HEK293T (cell line): ENCODE results near the gene ALLC.

Experiments used
- CTCF ChIA-PET: fragments of 350-600 bp; formaldehyde crosslinking; extraction: SDS; loops from one replicate; lab custom pipeline; 2021; ENCODE audit warnings: antibody characterized with exemption, inconsistent platforms; lab: Yijun Ruan, JAX
- POLR2A ChIA-PET: fragments of 350-600 bp; formaldehyde crosslinking; extraction: SDS; loops from one replicate; lab custom pipeline; 2020; ENCODE audit warnings: antibody characterized with exemption, inconsistent platforms; lab: Yijun Ruan, JAX
- DNase-seq: peaks from one replicate; pipeline ENCODE4 v3.0.0; 2012; ENCODE audit warnings: mixed read lengths; ENCODE audit errors: extremely low spot score
- ARNT ChIP-seq: fragments of 450-650 bp; IDR thresholded peaks from 2 replicates; pipeline ENCODE4 v1.6.1; 2017; ENCODE audit warnings: mild to moderate bottlenecking
- BHLHE40 ChIP-seq: fragments of 450-650 bp; IDR thresholded peaks from 2 replicates; pipeline ENCODE4 v1.6.1; 2016; ENCODE audit warnings: mild to moderate bottlenecking, moderate library complexity, borderline replicate concordance
- CTBP1 ChIP-seq: fragments of 450-650 bp; IDR thresholded peaks from 2 replicates; pipeline ENCODE4 v1.6.1; 2016; ENCODE audit warnings: borderline replicate concordance
- ELF4 ChIP-seq: fragments of 450-650 bp; IDR thresholded peaks from 2 replicates; pipeline ENCODE4 v1.6.1; 2017; ENCODE audit warnings: antibody characterized with exemption
- FOXA1 ChIP-seq: fragments of 450-650 bp; IDR thresholded peaks from 2 replicates; pipeline ENCODE4 v1.6.1; 2016; ENCODE audit warnings: mild to moderate bottlenecking
- FOXK2 ChIP-seq: fragments of 450-650 bp; IDR thresholded peaks from 2 replicates; pipeline ENCODE4 v1.6.1; 2016; ENCODE audit warnings: mild to moderate bottlenecking
- FOXM1 ChIP-seq: fragments of 450-650 bp; IDR thresholded peaks from 2 replicates; pipeline ENCODE4 v1.6.1; 2017; ENCODE audit warnings: mild to moderate bottlenecking, borderline replicate concordance
- HDGF ChIP-seq: fragments of 450-650 bp; IDR thresholded peaks from 2 replicates; pipeline ENCODE4 v1.6.1; 2017; ENCODE audit warnings: antibody characterized with exemption, borderline replicate concordance
- L3MBTL2 ChIP-seq: fragments of 450-650 bp; conservative IDR thresholded peaks from 2 replicates; pipeline ENCODE4 v1.6.1; 2016; ENCODE audit warnings: mild to moderate bottlenecking
- LEF1 ChIP-seq: fragments of 450-650 bp; IDR thresholded peaks from 2 replicates; pipeline ENCODE4 v1.6.1; 2017; ENCODE audit warnings: mild to moderate bottlenecking, borderline replicate concordance
- NFRKB ChIP-seq: fragments of 450-650 bp; IDR thresholded peaks from 2 replicates; pipeline ENCODE4 v1.6.1; 2016; ENCODE audit warnings: mild to moderate bottlenecking, moderate library complexity
- SP1 ChIP-seq: fragments of 450-650 bp; IDR thresholded peaks from 2 replicates; pipeline ENCODE4 v1.6.1; 2017
- SUZ12 ChIP-seq: fragments of 450-650 bp; IDR thresholded peaks from 2 replicates; pipeline ENCODE4 v1.6.1; 2016; ENCODE audit warnings: mild to moderate bottlenecking
- TARDBP ChIP-seq: fragments of 450-650 bp; IDR thresholded peaks from 2 replicates; pipeline ENCODE4 v1.6.1; 2016
- ZNF384 ChIP-seq: fragments of 450-650 bp; IDR thresholded peaks from 2 replicates; pipeline ENCODE4 v1.6.1; 2016
- TF ChIP-seq, protein P1 (sequence below): fragments of 450-650 bp; IDR thresholded peaks from 2 replicates; pipeline ENCODE4 v1.6.1; 2016

ALLC gene

DNA sequence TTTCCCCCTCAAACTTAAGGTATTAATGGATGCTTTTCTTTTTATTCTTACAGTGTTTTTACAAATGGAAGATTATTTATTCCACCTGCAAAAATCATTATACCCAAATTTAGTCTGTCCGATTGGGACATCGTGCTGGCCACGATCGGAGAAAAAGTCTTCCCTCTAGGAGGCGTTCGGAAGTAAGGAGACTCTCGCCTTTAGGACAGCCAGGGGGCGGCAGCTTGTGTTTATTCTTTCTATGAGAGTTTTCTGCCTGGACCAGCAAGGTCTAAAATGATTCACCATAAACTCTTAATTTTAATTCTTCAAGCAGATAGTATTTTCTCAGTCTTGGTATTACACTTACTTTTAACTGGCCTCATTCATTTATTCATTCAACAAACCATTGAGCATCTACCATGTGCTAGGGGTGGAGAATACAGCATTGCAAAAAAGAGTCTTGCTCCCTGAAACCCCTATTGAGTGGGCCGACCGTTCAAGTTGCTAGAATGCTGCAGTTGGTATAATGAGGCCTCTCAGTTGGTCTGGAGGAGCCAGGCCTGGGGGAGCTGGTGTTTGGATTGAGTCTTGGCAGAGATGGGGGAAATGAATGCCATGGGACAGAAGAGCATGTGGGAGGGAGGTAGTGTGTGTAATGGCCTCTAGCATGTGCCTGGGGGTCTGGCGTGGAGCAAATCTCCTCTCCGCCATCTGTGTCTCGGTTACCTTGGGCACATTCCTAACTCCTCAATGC lies 84.0 kb downstream of the ALLC start:
- ChIA-PET CTCF (no interaction called here), POLR2A (no interaction called here)
- TF ChIP-seq CTBP1: no peak
- no peak for TF ChIP-seq ELF4
- TF ChIP-seq ZNF384: no peak
- TF ChIP-seq L3MBTL2: no peak
- no peak for TF ChIP-seq TARDBP
- TF ChIP-seq NFRKB: no peak
- TF ChIP-seq HDGF: no peak
- no peak for TF ChIP-seq FOXA1
- TF ChIP-seq, protein P1, sequence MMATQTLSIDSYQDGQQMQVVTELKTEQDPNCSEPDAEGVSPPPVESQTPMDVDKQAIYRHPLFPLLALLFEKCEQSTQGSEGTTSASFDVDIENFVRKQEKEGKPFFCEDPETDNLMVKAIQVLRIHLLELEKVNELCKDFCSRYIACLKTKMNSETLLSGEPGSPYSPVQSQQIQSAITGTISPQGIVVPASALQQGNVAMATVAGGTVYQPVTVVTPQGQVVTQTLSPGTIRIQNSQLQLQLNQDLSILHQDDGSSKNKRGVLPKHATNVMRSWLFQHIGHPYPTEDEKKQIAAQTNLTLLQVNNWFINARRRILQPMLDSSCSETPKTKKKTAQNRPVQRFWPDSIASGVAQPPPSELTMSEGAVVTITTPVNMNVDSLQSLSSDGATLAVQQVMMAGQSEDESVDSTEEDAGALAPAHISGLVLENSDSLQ: no peak
- TF ChIP-seq SUZ12: no peak
- TF ChIP-seq LEF1: no peak
- no peak for TF ChIP-seq FOXM1
- no peak for TF ChIP-seq SP1
- no peak for TF ChIP-seq BHLHE40
- no peak for TF ChIP-seq FOXK2
- no peak for TF ChIP-seq ARNT
- no peak for DNase-seq

DNA sequence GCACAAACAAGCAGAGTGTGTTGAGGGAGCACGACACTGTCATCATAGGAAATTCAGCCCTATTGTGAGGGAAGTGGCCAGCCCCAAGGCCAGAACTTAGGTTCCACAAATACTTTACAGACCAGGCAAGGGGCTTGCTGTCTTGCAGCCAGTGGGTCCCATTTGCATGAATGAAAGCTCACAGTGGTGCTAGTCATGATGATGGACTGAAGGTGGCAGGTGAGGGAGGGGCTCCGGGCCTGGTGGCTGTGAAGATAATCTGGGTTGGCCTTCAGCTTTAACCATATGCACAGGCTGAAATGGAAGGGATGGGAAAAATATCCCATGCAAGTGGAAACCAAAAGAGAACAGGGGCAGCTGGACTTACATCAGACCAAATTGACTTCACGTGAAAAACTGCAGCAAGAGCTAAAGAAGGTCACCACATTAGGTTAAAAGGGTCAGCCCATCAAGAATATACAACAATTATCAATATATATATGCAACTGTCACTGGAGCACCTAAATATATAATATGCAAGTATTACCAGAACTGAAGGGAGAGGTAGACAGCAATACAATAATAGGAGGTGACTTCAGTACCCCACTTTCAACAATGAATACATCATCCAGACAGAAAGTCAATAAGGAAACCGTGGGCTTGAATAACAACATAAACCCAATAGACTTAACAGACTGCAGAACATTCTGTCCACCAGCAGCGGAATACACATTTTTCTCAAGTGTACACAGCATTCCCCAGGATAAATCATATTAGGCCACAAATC lies 84.9 kb downstream of the ALLC start:
- TF ChIP-seq FOXK2 (no peak), NFRKB (no peak), FOXA1 (no peak), ELF4 (no peak), BHLHE40 (no peak), ARNT (no peak), L3MBTL2 (no peak), ZNF384 (no peak), LEF1 (no peak), HDGF (no peak), SP1 (no peak)
- TF ChIP-seq, protein P1: no peak
- ChIA-PET CTCF (no interaction called here), POLR2A (no interaction called here)
- no peak for DNase-seq

DNA sequence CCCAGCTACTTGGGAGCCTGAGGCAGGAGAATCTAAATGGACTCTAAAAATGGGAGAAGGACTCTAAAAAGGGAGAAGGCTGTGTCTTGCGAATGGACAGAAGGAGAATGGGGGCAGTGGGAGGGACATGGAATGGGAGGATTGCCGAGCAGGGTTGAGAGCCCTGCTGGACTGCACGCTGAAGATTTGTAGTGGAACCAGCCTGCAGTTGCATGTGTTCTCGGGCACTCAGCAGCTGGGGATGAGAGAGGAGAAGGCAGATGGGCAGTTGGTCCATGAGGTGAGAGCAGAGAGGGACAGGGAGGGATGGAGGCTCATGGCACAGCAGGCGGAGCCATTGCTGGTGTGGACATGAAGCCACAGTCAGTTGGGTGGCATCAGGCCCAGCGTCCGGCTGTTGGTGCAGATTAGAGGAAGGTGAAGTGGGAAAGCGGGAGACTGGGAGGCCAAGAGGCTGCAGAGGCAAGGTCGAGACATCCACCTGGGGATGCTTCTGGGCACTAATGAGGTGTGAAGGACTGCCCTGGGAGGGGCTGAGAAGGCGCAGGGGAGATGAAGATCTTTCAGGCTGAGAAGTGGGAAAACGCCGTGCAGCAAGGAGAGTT lies 86.1 kb downstream of the ALLC start:
- ChIA-PET POLR2A (no interaction called here), CTCF (no interaction called here)
- DNase-seq: no peak
- TF ChIP-seq FOXM1: no peak
- TF ChIP-seq ARNT: no peak
- TF ChIP-seq TARDBP: no peak
- no peak for TF ChIP-seq BHLHE40
- TF ChIP-seq FOXK2: no peak
- no peak for TF ChIP-seq SUZ12
- no peak for TF ChIP-seq CTBP1
- TF ChIP-seq L3MBTL2: no peak
- TF ChIP-seq, protein P1: no peak
- TF ChIP-seq LEF1: no peak
- no peak for TF ChIP-seq ELF4
- no peak for TF ChIP-seq NFRKB
- no peak for TF ChIP-seq HDGF
- no peak for TF ChIP-seq SP1
- TF ChIP-seq ZNF384: no peak
- no peak for TF ChIP-seq FOXA1

DNA sequence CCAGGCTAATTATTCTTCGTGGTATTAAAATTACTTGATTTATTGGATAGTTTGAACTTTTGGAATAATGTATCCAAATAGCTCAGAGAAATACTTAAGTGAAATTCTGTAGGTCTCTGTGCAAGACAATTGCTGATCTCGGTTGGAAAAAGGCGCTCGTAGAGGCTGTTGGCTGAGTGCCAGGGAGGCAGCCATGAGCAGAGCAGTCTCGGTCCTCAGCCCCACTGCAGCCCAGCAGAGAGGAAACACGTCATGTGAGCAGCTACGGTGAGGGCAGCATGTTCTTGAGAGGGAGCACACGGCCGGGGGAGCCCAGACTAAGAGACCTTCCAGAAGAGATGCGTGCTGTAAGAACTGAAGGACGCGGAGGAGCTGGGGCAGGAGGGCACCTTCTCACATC lies 87.9 kb downstream of the ALLC start:
- POLR2A ChIA-PET: no interaction called here
- DNase-seq: no peak
- TF ChIP-seq SUZ12 (no peak), ARNT (no peak), SP1 (no peak), FOXM1 (no peak), CTBP1 (no peak), ELF4 (no peak), BHLHE40 (no peak), FOXK2 (no peak), HDGF (no peak)
- CTCF ChIA-PET: interaction anchor here (1.0 kb wide), 1 partner anchor 53 kb away, joined by 3 read pairs; no protein-coding TSS in a partner anchor

DNA sequence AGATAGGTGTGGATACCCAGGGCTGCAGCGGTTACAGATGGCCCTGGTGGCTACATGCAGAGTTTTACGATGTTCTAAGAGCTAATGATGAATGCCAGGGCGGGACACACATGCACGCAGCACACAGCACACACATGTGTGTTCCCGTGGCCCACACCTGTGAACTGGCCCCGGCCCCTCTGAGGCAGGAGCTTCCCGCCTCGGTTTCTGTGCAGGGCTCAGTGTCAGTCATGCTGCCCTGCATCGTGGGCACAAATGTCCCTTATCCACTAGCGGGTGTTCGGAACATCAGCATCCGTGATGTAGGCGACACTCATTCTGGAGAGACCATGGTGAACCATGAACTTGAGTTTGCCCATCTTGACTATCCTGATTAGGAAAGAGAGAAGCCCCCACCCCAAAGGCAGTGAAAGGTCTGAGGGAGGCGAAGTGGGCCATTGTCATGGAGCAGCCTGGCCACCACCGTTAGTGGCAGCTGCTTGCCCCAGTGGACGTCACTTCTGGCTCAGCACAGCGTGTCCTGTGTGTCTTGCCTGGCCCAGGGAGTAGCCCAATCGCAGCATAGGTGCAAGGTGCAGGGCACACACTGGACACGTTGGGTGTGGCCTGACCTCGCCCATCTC lies 89.1 kb downstream of the ALLC start:
- POLR2A ChIA-PET: no interaction called here

More for the DNA sequence above, 89.1 kb downstream of the ALLC start:
- CTCF ChIA-PET: interaction anchor here (1.0 kb wide), 1 partner anchor 54 kb away, joined by 3 read pairs; no protein-coding TSS in a partner anchor
- no peak for TF ChIP-seq LEF1
- no peak for TF ChIP-seq BHLHE40
- TF ChIP-seq SUZ12: no peak
- TF ChIP-seq HDGF: no peak
- no peak for TF ChIP-seq NFRKB
- TF ChIP-seq CTBP1: no peak
- TF ChIP-seq, protein P1: no peak
- TF ChIP-seq L3MBTL2: no peak
- no peak for TF ChIP-seq SP1
- no peak for TF ChIP-seq FOXA1
- no peak for TF ChIP-seq ZNF384
- no peak for TF ChIP-seq FOXK2
- no peak for TF ChIP-seq ARNT
- no peak for TF ChIP-seq ELF4
- TF ChIP-seq TARDBP: no peak
- no peak for TF ChIP-seq FOXM1
- no peak for DNase-seq
